GM19193 (cell line): ENCODE results near the gene TRAPPC6A.

Source experiments
- POLR2A ChIP-seq: IDR thresholded peaks from 4 replicates; pipeline ENCODE4 v1.6.1; 2011; ENCODE audit not compliant: insufficient read depth, insufficient read length; ENCODE audit errors: extremely low read depth

The TRAPPC6A gene

DNA sequence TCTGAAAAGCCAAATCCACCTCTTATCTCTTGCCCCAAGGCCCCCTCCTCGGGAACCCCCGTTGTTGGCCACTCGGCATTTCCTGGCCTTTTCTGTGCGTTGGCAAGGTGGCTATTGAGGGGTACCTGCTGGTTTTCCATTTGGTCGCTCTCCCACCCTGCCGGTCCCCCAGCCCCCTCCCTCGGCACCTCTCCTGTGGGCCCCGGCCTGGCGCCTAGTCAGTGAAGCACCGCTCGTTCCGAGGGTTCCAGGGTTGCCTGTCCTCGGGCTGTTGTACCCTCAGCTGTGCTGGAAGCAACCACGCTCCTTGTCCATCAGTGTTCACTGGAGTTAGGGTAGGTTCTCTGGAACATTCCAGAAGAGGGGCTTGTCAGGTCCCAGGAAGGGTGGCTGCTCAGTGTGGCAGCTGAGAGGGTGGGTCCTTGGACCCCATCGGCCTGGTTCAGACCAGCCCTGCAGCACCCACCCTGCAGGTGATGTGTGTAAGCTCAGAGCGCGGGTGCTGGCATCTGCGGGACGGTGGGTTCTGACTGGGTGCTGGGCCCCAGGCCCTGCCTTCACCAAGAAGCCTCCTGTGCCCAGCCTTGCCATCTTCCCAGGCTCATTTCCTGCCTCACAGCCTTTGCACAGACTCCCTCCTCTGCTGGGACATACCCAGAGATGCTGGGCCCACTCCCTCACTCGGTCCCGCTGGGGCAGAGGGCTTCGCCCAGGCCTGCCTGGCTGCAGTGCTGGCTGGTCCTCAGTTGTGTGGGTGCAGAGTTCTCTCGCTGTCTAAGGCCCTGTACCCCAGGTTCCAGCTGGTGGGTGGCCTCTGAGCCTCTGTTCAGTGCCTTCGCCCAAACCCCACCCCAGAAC, 38.5 kb downstream of the TRAPPC6A start:
- no peak for TF ChIP-seq POLR2A

DNA sequence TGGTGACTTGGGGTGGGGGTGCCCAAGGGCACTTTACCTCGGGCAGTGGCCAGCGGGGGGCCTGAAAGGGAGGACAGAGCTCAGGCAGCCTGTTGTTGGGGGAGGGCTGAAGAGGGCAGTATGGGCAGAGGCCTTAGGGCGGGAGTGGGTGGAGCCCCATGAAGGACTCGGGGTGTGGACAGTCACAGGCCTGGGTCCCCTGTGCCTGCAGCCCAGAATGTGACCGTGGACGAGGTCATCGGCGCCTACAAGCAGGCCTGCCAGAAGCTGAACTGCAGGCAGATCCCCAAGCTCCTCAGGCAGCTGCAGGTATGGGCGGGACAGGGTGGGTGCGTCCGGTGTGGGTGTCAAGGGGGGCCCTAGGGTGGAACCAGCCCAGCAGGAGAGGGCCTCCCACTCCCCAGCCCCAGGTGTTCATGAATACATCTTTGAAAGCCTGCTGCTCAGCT, 39.7 kb downstream of the TRAPPC6A start:
- no peak for TF ChIP-seq POLR2A

DNA sequence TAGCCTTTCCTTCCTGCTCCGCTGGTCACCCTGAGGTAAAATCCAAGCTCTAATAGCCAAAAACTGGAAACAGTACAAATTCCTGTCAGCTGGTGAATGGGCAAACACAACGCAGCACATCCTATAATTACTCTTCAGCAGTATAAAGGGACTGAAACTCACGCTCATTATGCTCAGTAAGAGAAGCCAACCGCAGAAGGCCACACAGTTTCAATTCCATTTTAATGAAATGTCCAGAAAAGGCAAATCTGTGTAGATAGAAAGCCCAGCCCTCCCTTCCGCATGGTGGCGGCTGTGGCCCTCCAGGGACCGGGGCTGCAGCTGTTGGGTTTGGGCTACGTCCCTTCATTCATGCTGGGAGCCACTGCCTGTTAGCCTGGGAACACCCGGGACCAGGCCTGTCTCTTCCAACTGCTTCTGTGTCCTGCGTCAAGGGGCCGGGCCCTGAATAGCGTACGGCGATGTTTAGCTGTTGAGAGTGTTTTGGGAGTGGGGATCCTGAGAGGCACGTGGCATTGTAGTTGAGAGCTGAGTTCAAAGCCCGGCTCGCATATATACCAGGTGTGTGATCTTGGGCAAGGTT, 40.8 kb downstream of the TRAPPC6A start:
- TF ChIP-seq POLR2A = peak; percentile 59

DNA sequence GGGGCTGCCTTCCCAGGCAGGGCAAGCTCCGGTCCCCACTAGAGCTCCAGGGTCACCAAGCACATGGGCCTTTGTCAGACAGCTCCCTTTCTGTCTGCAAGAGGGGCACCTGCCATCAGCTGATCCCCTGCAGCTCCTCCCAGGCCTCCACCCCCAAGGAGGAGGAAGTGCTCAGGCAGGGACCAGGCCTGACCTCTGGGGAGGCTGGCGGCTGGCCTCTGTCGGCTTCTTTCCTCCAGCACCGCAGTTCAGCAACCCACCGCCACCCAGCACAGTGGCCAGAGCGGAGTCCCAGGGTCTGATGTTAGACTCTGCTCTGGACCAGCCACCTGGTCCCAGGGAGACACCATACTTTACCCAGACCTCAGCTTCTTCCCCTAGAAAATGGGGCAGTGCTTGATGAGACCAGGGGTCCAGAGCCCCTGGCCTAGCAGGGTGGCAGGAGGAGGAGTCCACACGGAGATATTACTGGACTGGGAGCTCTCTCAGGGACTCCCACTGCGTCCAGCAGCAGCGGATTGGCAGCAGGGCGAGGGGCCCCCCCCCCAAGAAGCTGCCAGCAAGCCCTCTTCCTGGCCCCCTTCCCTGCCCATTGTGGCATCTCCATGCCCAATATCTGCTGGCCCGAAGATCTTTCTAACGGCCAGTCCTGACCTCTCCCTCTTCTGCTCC, 41.4 kb downstream of the TRAPPC6A start:
- TF ChIP-seq POLR2A = peak; percentile 51

DNA sequence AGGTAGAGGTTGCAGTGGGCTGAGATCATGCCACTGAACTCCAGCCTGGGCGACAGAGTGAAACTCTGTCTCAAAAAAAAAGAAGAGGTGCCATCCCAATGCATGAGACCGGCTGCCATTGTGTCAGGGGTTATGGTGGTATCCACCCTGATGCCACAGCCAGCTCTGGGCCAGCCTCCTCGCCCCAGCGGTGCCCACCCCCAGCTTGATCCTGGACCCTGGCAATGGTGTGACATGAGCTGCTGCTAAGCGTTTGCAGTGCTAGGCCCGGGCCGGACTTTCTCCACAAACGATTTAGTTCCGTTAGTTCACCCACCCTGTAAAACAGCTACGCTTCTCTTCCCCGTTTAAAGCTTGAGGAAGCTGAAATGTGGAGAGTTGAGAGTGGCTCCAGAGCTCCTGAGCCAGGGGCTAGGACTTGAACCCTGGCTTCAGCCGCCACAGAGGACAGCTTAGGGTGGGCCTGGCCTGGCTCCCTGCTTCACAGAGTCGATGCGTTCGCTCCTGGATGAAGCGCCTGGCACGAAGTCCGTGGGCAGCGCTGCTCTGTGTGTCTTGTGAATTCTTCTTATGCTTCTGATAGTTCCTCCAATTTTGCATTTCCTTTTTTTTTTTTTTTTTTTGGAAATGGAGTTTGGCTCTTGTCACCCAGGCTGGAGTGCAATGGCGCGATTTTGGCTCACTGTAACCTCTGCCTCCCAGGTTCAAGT, 42.7 kb downstream of the TRAPPC6A start:
- TF ChIP-seq POLR2A = no peak

DNA sequence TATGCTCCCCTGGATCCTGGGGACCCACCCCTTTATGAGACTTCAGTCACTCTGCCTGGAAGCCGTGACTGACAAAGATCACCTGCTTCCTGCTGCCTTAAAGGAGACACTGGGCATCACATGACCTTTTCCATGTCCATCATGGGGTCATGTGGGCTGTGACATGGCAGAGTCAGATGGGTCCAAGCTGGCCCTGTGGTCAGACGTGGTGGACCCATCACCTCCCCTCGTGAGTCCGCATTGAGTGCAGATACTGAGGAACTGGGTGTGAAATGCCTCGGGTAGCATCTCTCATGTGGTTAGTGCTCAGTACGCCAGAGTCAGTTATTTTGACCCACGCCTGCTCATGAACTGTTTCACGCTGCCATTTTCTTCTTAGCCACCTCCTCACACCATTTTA, 44.4 kb downstream of the TRAPPC6A start:
- no peak for TF ChIP-seq POLR2A

DNA sequence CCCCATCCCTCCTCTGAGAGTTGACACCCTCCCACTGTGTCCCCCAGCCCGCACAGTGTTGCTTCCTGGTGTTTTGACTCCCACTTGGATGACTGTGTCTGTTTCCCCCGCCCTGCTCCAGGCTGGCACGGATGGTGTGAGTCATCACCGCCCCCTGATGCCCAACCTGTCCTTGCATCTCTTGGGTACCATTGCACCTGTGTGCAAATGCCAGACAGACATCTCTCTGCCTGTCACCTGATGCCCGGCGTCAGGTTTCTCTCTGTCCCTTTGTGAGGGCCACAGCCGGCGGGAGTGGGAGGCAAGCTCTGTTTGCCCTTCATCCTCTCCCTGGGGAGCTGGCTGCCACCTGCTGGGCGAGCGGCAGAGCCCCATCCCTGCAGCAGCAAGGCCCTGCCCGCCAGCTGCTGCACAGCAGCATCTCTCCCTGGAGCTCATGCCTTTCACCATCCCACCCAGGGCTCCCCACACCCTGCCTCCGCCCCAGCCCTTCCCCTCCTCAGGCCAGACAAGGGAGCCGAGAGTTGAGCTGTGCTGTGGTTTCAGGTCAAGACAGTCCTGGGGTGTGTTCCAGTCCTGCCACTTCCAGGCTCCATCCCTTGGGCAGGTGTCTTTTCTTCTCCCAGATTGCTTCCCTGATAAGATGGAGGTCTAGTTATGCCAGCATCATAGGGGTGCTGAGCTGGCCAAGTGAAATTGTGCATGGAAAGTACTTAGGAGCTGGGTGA, 47.0 kb downstream of the TRAPPC6A start:
- no peak for TF ChIP-seq POLR2A

DNA sequence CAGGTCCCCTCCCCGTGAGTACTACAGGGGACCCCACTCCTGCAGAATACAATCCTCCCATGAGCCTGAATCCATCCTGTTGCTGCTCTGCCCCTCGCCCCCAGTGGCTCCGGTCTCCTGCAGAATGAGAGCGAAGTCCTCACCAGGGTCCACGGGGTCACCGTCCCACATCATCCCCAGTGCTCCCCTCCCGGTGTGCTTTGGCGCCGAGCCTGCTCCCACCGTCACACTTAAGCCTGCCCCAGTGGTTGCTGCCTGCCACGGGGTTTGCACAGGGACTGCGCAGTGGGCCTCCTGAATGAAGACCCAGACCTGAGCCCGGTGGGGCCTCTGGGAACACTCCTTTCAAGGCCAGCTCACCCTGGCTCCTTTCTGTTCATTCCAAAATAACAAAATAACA, 47.8 kb downstream of the TRAPPC6A start:
- TF ChIP-seq POLR2A = no peak

DNA sequence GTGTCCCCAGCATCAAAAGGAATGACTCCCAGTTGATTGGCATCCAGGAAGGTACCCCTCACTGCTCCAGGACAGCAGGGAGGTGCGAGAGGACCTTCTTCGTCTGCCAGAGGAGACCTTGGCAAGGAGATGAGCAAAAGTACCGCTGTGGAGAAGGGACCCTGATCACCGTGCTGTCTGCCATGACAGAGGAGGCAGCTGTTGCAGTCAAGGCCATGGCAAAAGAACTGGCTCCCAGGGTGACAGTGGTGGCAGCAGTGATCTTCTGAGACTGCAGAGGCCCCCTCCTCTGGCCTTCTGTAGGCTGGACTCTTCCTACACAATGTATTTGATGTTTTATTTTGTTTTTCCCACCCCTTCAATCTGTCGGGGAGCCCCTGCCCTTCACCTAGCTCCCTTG, 49.2 kb downstream of the TRAPPC6A start:
- no peak for TF ChIP-seq POLR2A

DNA sequence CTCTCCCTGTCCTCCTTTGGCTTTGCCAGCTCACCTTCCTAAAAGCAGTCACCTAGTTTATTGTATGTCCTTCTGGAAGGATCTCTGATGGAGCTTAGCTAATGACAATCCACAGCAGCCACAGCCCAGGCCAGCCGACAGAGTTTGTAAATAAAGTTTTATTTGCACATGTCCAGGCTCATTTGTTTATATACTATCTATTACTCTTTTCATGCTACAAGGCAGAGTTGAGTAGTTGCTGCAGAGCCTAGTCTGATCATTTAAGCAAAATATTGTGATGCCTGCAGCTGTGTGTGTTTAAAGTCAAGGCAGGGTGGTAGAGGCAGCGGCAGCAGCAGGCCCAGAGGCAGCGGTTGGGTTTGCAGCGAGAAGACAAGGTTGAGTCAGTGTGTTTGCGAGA, 49.9 kb downstream of the TRAPPC6A start:
- no peak for TF ChIP-seq POLR2A

DNA sequence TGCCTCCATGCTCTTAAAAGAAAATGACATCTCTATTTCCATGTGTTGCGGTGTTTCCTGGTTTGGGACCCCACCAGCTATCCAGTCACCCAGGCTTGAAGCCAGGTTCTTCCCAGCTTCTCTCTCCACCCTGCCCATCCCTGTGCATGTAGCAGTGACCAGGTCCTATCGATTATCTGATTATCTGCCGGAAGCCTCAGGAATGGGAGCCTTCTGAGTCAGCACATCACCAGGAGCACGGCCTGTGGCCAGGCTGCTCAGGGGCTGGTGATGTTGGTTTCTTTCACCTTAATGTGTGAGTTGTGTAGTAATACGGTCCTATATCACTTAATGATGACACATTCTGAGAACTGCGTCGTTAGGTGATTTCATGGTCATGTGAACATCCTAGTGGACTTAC, 51.4 kb downstream of the TRAPPC6A start:
- no peak for TF ChIP-seq POLR2A

DNA sequence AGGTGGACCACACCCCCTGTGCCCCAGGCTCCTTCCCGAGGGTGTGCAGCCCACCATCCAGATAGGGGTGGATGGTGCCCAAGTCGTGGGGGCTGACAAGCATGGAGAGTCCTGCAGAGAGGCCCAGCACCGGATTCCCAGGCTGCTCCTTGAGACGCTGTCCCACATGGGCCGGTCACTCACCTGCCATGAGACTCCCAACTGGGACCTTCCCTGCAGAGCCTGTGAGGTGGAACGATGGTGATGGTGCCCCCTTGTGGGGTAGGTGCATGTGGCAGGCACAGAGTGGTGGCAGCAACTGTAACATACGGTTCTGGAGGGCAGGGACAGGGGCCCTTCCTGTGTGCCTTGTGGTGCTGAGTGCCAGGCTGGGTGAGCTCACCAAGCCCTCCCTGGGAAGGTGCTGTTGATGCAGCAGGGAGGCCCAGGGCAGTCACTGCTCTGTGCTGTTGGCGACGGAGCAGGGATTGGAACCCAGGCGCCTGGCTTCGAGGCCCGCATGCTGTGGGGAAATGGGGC, 52.0 kb downstream of the TRAPPC6A start:
- no peak for TF ChIP-seq POLR2A

DNA sequence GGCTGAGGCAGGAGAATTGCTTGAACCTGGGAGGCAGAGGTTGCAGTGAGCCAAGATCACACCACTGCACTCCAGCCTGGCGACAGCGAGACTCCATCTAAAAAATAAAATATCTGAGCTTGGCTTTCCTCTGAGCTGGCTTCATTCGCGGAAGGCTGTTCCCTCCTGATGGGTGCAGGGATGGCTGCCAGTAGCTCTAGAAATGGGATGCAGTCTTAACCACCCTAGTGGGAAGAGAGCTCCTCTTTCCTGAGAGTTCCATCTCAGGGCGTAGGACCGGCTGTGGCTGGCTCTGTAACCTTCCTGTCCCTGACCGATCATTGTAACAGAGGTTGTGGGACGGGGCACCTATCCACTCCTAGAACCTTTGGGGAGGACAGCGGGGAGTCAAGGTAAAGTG, 52.7 kb downstream of the TRAPPC6A start:
- no peak for TF ChIP-seq POLR2A

DNA sequence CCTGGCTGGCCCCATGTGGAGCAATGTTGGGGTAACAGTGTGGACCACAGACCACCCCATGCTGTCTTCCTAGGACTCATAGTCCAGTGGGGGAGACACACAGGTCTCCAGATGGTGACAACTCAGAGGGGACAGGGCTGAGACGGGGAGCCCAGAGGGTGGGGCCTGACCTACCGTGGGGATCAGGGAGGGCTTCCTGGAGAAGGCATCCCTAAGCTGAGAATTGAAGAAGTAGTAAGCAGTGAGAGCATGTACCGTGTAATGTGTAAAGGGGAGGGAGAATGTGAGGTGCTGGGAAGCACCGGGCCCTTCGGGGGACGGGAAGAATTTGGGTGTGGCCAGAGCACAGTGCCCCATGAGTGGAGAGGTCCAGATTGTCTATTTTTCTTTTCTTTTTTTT, 54.0 kb downstream of the TRAPPC6A start:
- TF ChIP-seq POLR2A = no peak
